ENCODE data around the gene CREB3L1.
A peak's percentile ranks its signal among the peaks of the same experiment; 100 is the strongest.

DNA sequence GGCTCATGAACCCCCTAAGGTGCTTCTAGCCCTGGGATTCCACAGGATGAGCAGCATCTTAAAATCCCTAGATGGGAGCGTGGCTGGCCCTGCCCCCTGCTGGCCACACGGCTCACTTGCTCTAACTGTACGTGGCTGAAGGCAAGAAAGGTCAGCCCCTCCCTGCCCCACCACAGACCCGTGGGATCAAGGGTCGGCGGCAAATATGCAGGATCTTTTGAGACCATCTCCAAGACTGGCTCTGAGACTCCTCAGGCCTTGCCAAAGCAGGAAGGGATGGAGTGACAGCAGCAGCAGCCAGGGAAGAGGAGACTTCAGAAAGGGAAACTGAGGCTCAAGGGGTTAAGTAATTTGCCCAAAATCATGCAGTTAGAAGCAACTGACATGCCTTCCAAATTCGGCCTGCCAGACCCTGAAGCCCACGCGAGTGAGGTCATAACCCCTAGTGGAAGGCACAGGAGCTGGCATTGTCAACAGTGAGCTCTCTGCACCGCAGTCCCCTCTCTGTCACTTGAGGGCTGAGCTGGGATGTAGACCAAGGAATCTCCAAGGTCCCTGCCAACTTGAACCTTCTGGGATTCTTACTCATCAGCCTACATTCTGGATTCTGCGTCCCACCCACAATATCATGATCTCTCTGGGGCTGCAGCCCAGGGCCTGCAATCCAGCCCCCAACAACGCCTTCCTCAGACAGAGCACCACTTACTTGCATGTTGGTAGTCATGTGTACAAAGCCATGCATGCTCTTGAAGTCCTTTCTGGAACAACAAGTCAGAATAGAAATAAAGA, 31.4 kb downstream of the CREB3L1 start:
- peak; percentile 83 to 90 (median 89) for TF ChIP-seq CTCF (IDR thresholded peaks at IDR 0.05)
- no peak for TF ChIP-seq EP300 (IDR thresholded peaks at IDR 0.05; ENCODE audit: low read depth)

Data from transverse colon (tissue), 3 donors.